ENCODE measurements around the gene TRMT61B. TPM values are rescaled to one million over a fixed set of nuclear protein-coding genes. Genes with fewer than 3 reads are reported as not detected.

TRMT61B gene
- total and polyA plus RNA-seq, 2 of the 13 experiments (the other 11 are each of a cell fraction or from before 2014, with no cell fraction given) = 19.7 to 23.5 TPM

DNA sequence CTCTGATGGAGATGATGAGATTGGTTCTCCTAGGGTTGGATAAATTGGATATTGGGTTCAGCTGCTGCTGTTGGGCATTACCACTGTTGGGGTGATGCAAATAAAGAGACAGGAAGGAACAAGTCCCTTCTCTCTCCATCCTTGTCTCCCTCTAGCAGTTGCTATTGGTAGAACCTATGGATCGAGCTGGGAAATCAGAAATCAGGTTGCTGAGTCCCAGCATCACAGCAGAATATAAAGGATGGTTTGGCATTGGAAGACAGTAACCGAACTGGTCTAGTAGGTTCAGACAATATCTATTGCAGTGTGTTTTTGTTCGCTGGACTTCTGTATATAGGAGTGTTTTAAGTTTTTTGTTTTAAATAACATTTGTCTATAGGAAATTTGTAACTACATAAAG lies 32.5 kb upstream of the TRMT61B start:
- in situ Hi-C loops (cut with HindIII; ENCODE audit: extremely low pct_ligation_motif_present, low pct_unique_long_range_greater_than_20kb) (no loop called here), intact Hi-C loops (cut with micrococcal nuclease; ENCODE audit: unreplicated experiment) (no loop called here)
- H3K9me3 ChIP-seq (ENCODE audit: low read length) = no peaks in the 10 kb centered on the region
- WGBS (ENCODE audit: low lambda C conversion rate) = 94% methylated on average over 3 of the region's 3 CpGs
- TF ChIP-seq PHF5A (CRISPR knock-in tag; IDR thresholded peaks at IDR 0.05; ENCODE audit: low read depth, unreplicated experiment) (no peak), POLR2AphosphoS2 (IDR thresholded peaks at IDR 0.05; ENCODE audit: low read depth, low read length) (0 out of 2 replicates have a peak, but pooled peaks have one; percentile 64), TBP (CRISPR knock-in tag; IDR thresholded peaks at IDR 0.05) (no peak), AGO2 (optimal IDR thresholded peaks at IDR 0.05; ENCODE audit: low read depth, low read length) (peak; percentile 14), ZNF337 (CRISPR knock-in tag; IDR thresholded peaks at IDR 0.05; ENCODE audit: borderline replicate concordance, low read depth) (no peak), MTA1 (CRISPR knock-in tag; IDR thresholded peaks at IDR 0.05; ENCODE audit: borderline replicate concordance) (no peak), RBFOX2 (IDR thresholded peaks at IDR 0.05; ENCODE audit: low read depth, low read length) (0 out of 2 replicates have a peak, but pooled peaks have one; percentile 42), TCF7 (IDR thresholded peaks at IDR 0.05; ENCODE audit: low read depth) (no peak), ZNF850 (CRISPR knock-in tag; conservative IDR thresholded peaks at IDR 0.05) (no peak), RBM22 (optimal IDR thresholded peaks at IDR 0.05; ENCODE audit: low read length) (peak; percentile 91), CEBPB (IDR thresholded peaks at IDR 0.05; ENCODE audit: borderline replicate concordance, low read depth, low read length) (no peak), CCDC6 (CRISPR knock-in tag; IDR thresholded peaks at IDR 0.05) (no peak)
- TF ChIP-seq, protein P1, sequence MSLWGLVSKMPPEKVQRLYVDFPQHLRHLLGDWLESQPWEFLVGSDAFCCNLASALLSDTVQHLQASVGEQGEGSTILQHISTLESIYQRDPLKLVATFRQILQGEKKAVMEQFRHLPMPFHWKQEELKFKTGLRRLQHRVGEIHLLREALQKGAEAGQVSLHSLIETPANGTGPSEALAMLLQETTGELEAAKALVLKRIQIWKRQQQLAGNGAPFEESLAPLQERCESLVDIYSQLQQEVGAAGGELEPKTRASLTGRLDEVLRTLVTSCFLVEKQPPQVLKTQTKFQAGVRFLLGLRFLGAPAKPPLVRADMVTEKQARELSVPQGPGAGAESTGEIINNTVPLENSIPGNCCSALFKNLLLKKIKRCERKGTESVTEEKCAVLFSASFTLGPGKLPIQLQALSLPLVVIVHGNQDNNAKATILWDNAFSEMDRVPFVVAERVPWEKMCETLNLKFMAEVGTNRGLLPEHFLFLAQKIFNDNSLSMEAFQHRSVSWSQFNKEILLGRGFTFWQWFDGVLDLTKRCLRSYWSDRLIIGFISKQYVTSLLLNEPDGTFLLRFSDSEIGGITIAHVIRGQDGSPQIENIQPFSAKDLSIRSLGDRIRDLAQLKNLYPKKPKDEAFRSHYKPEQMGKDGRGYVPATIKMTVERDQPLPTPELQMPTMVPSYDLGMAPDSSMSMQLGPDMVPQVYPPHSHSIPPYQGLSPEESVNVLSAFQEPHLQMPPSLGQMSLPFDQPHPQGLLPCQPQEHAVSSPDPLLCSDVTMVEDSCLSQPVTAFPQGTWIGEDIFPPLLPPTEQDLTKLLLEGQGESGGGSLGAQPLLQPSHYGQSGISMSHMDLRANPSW (CRISPR knock-in tag; IDR thresholded peaks at IDR 0.05; ENCODE audit: borderline replicate concordance) = no peak
- TF ChIP-seq, protein P2, sequence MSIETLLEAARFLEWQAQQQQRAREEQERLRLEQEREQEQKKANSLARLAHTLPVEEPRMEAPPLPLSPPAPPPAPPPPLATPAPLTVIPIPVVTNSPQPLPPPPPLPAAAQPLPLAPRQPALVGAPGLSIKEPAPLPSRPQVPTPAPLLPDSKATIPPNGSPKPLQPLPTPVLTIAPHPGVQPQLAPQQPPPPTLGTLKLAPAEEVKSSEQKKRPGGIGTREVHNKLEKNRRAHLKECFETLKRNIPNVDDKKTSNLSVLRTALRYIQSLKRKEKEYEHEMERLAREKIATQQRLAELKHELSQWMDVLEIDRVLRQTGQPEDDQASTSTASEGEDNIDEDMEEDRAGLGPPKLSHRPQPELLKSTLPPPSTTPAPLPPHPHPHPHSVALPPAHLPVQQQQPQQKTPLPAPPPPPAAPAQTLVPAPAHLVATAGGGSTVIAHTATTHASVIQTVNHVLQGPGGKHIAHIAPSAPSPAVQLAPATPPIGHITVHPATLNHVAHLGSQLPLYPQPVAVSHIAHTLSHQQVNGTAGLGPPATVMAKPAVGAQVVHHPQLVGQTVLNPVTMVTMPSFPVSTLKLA (IDR thresholded peaks at IDR 0.05) = no peak
- TF ChIP-seq, protein P3, sequence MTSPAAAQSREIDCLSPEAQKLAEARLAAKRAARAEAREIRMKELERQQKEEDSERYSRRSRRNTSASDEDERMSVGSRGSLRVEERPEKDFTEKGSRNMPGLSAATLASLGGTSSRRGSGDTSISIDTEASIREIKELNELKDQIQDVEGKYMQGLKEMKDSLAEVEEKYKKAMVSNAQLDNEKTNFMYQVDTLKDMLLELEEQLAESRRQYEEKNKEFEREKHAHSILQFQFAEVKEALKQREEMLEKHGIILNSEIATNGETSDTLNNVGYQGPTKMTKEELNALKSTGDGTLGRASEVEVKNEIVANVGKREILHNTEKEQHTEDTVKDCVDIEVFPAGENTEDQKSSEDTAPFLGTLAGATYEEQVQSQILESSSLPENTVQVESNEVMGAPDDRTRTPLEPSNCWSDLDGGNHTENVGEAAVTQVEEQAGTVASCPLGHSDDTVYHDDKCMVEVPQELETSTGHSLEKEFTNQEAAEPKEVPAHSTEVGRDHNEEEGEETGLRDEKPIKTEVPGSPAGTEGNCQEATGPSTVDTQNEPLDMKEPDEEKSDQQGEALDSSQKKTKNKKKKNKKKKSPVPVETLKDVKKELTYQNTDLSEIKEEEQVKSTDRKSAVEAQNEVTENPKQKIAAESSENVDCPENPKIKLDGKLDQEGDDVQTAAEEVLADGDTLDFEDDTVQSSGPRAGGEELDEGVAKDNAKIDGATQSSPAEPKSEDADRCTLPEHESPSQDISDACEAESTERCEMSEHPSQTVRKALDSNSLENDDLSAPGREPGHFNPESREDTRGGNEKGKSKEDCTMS (CRISPR knock-in tag; conservative IDR thresholded peaks at IDR 0.05) = no peak
- no peak overlapping the region for H2AFZ ChIP-seq (ENCODE audit: low read length)
- BruUV-seq (replicated peaks) = no TSS peak
- DNase-seq (ENCODE audit: low spot score) (no peak), FAIRE-seq (no peak), ATAC-seq (no peak; the same call in 2 of the 3 replicates)
- H3K27ac ChIP-seq (ENCODE audit: extremely low read length, insufficient read depth, low read length) = no peak overlapping the region
- H3K4me2 ChIP-seq (ENCODE audit: low read depth, low read length) = no peak overlapping the region
- H3K9ac ChIP-seq (ENCODE audit: insufficient read depth, low read depth, low read length) = no peak overlapping the region
- H3K79me2 ChIP-seq (ENCODE audit: insufficient read depth, low read length) = peaks cover 100% of the 10 kb centered on the region
- CTCF ChIA-PET (ENCODE audit: low intra/inter-chr PET ratio, low total read pairs) = no interaction called here
- H3K36me3 ChIP-seq (replicated peaks in 1 of 2; ENCODE audit: control insufficient read depth in 1 of 2, insufficient read depth in 2 of 2, low read length in 2 of 2) = peaks cover 16 to 59% of the 10 kb centered on the region in 2 experiments
- peaks cover 45% of the 10 kb centered on the region for H3K4me1 ChIP-seq (ENCODE audit: insufficient read depth, low read length)
- no peak overlapping the region for H3K4me3 ChIP-seq (replicated peaks in 1 of 3; ENCODE audit: insufficient read depth in 1 of 3, low read depth in 2 of 3, low read length in 3 of 3)
- H3K27me3 ChIP-seq (ENCODE audit: control insufficient read depth in 1 of 2, insufficient read depth in 2 of 2, low read length in 2 of 2) = no peaks in the 10 kb centered on the region
- H4K20me1 ChIP-seq (ENCODE audit: insufficient read depth, low read length) = peaks cover 86% of the 10 kb centered on the region
- POLR2A ChIA-PET = interaction anchor here (1.0 kb wide), 1 partner anchor 32 kb away, joined by 3 read pairs; the partner anchor contains the start of gene TRMT61B
